OCI-LY1 (cell line): ENCODE measurements around the gene GTSF1L.

Experiments used
- H2AFZ ChIP-seq: fragments of 200-600 bp; sonication (generic), shearing (Covaris generic); 2 replicates; pipeline ENCODE4 v1.6.0; 2014; ENCODE audit warnings: antibody characterized with exemption, mild to moderate bottlenecking, low read length
- H3F3A ChIP-seq: fragments of 200-600 bp; sonication (generic), shearing (Covaris generic); 2 replicates; pipeline ENCODE4 v1.6.0; 2014; ENCODE audit warnings: mild to moderate bottlenecking, antibody characterized with exemption, low read length, moderate library complexity; ENCODE audit not compliant: insufficient read depth
- H3K27ac ChIP-seq: fragments of 200-600 bp; sonication (generic); 2 replicates; pipeline ENCODE4 v1.5.1; 2014; ENCODE audit warnings: low read length, mixed run types, mild to moderate bottlenecking, low read depth; ENCODE audit not compliant: poor library complexity, severe bottlenecking
- H3K27me3 ChIP-seq: fragments of 200-600 bp; sonication (generic); 2 replicates; pipeline ENCODE4 v1.6.0; 2014; ENCODE audit warnings: antibody characterized with exemption, mild to moderate bottlenecking, low read length, moderate library complexity; ENCODE audit not compliant: insufficient read depth
- H3K36me3 ChIP-seq: fragments of 200-600 bp; sonication (generic); 2 replicates; pipeline ENCODE4 v1.6.1; 2014; ENCODE audit warnings: mild to moderate bottlenecking, antibody characterized with exemption, low read length, moderate library complexity, mixed read lengths; ENCODE audit not compliant: insufficient read depth
- H3K4me1 ChIP-seq: fragments of 200-600 bp; sonication (generic); 2 replicates; pipeline ENCODE4 v1.5.1; 2014; ENCODE audit warnings: mild to moderate bottlenecking, low read length, moderate library complexity; ENCODE audit not compliant: insufficient read depth, severe bottlenecking
- H3K4me2 ChIP-seq: fragments of 200-600 bp; sonication (generic), shearing (Covaris generic); 2 replicates; pipeline ENCODE4 v1.6.1; 2014; ENCODE audit warnings: low read length
- H3K4me3 ChIP-seq: fragments of 200-600 bp; sonication (generic); 2 replicates; pipeline ENCODE4 v1.5.1; 2014; ENCODE audit warnings: low read length, low read depth, mild to moderate bottlenecking, mixed read lengths; ENCODE audit not compliant: poor library complexity, severe bottlenecking
- H3K79me2 ChIP-seq: fragments of 200-600 bp; shearing (Covaris generic); 2 replicates; pipeline ENCODE4 v1.6.1; 2016; ENCODE audit warnings: mixed run types, low read length, mixed read lengths; ENCODE audit not compliant: insufficient read depth
- H3K9ac ChIP-seq: fragments of 200-600 bp; sonication (generic), shearing (Covaris generic); 2 replicates; pipeline ENCODE4 v1.6.1; 2014; ENCODE audit warnings: mild to moderate bottlenecking, low read length, mixed read lengths
- H3K9me2 ChIP-seq: fragments of 200-600 bp; sonication (generic), shearing (Covaris generic); 2 replicates; pipeline ENCODE4 v1.6.1; 2014; ENCODE audit warnings: low read depth, mild to moderate bottlenecking, low read length, mixed read lengths
- H3K9me3 ChIP-seq: fragments of 200-600 bp; shearing (Covaris generic); 2 replicates; pipeline ENCODE4 v1.6.1; 2014; ENCODE audit warnings: low read length, mixed read lengths
- H4K20me1 ChIP-seq: fragments of 200-600 bp; sonication (generic), shearing (Covaris generic); 2 replicates; pipeline ENCODE4 v1.6.0; 2016; ENCODE audit warnings: mild to moderate bottlenecking, low read length; ENCODE audit not compliant: insufficient read depth
- EZH2 ChIP-seq: fragments of 200-600 bp; sonication (generic), shearing (Covaris generic); IDR thresholded peaks from 2 replicates; pipeline ENCODE4 v1.8.0; 2017; ENCODE audit warnings: borderline replicate concordance, mixed run types, mild to moderate bottlenecking, antibody characterized with exemption, low read length, moderate library complexity, mixed read lengths
- TF ChIP-seq, protein P1 (sequence below): fragments of 200-600 bp; sonication (generic), shearing (Covaris generic); IDR thresholded peaks from 2 replicates; pipeline ENCODE4 v1.5.1; 2017; ENCODE audit warnings: mild to moderate bottlenecking, antibody characterized with exemption, low read length, moderate library complexity, mixed read lengths

The GTSF1L gene

DNA sequence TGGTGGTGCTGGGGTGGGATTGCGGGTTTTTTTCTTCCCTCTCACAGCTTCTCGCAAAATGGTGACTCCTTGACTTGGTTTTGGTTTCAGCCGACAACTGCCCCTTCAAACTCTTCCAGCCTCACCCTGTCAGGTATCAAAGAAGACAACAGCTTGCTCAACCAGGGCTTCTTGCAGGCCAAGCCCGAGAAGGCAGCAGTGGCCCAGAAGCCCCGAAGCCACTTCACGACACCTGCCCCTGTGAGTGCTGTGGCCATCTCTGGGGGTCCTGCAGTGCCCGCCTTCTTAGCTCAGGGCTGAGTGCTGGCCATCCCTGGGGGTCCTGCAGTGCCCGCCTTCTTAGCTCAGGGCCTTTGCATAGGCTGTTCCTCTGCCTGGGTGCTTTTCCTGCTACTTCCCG, 11.8 kb downstream of the GTSF1L start:
- Histone ChIP-seq H3K9ac (no peak overlapping the region), H3K79me2 (no peaks in the 10 kb centered on the region), H3F3A (no peaks in the 10 kb centered on the region; the same call in 1 of the 2 replicates), H3K9me3 (no peaks in the 10 kb centered on the region), H4K20me1 (no peaks in the 10 kb centered on the region), H3K4me2 (no peak overlapping the region), H3K27ac (no peak overlapping the region), H3K36me3 (peaks cover 87% of the 10 kb centered on the region), H3K9me2 (no peaks in the 10 kb centered on the region), H3K4me3 (no peak overlapping the region), H3K4me1 (peaks cover 27% of the 10 kb centered on the region), H2AFZ (no peak overlapping the region), H3K27me3 (no peaks in the 10 kb centered on the region)
- TF ChIP-seq, protein P1, sequence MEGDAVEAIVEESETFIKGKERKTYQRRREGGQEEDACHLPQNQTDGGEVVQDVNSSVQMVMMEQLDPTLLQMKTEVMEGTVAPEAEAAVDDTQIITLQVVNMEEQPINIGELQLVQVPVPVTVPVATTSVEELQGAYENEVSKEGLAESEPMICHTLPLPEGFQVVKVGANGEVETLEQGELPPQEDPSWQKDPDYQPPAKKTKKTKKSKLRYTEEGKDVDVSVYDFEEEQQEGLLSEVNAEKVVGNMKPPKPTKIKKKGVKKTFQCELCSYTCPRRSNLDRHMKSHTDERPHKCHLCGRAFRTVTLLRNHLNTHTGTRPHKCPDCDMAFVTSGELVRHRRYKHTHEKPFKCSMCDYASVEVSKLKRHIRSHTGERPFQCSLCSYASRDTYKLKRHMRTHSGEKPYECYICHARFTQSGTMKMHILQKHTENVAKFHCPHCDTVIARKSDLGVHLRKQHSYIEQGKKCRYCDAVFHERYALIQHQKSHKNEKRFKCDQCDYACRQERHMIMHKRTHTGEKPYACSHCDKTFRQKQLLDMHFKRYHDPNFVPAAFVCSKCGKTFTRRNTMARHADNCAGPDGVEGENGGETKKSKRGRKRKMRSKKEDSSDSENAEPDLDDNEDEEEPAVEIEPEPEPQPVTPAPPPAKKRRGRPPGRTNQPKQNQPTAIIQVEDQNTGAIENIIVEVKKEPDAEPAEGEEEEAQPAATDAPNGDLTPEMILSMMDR, result no peak
- TF ChIP-seq EZH2, result no peak

DNA sequence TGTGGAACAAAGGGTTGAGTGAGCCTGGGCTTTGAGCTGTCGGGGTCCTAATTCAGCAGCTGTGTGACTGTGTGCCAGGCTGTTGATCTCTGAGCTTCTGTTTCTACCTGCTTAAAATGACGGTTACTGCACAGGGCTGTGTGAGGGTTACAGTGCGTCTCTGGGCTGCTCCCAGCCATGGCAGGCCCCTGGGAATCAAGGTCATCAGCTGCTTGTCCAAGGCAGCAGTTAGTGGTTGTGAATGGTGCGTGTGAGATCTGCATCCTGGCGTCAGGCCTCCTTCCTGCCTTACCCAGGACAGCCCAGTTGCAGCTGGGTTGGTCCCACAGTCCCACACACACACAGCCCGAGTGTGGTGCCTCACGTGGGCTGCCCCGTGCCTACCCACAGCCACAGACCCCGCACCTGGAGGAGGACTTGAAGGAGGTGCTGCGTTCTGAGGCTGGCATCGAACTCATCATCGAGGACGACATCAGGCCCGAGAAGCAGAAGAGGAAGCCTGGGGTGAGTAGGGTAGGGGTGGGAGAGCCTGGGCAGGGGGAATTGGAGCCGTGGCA, 15.6 kb downstream of the GTSF1L start:
- Histone ChIP-seq H3K27ac (peak overlapping the region; percentile 99), H3K4me2 (peak overlapping the region; percentile 59), H3K4me3 (peak overlapping the region; percentile 46), H3K79me2 (no peaks in the 10 kb centered on the region), H3K4me1 (peaks cover 54% of the 10 kb centered on the region), H3K9me2 (no peaks in the 10 kb centered on the region), H3F3A (no peaks in the 10 kb centered on the region; the same call in 1 of the 2 replicates), H3K36me3 (peaks cover 95% of the 10 kb centered on the region), H3K27me3 (no peaks in the 10 kb centered on the region), H3K9me3 (no peaks in the 10 kb centered on the region), H3K9ac (peak overlapping the region; percentile 71), H2AFZ (no peak overlapping the region), H4K20me1 (no peaks in the 10 kb centered on the region)
- TF ChIP-seq EZH2, result no peak
- TF ChIP-seq, protein P1, result no peak

DNA sequence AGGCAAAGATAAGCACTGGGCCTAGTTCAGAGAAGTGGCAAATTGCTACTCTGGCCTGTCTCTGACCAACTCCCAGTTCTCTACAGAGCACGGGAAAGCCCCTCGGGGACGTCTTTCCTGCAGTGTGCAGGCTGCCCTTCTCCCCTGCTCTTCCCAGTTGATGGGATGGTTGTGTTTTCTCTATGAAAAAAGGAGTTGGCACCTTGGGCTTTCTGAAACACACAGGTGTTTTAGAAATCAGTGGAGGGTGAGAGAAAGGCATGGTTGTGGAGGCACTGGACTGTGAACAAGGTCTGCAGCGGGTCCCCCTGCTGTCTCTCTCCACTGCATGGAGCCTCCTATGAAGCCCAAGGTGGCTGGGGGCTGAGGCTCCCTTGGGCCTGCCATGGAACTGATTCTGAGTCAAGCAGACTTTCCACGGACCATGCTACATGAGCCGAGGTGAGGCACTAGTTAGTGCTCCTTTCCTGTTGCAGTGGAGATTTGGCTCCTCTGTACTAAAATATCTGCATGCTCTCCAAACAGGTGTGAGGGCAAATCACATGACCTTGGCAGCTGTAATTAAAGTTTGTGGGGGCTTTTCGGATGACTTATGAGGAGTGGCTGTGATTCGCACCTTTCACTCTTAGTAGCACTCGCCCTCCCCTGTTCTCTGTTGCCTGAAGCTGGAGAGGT, 16.3 kb downstream of the GTSF1L start:
- peak overlapping the region; percentile 59 for H3K4me2 ChIP-seq
- no peak overlapping the region for H2AFZ ChIP-seq
- H3K9me3 ChIP-seq, result no peaks in the 10 kb centered on the region
- no peaks in the 10 kb centered on the region for H3K9me2 ChIP-seq
- H3K27me3 ChIP-seq, result no peaks in the 10 kb centered on the region
- H3K36me3 ChIP-seq, result peaks cover 93% of the 10 kb centered on the region
- H3K27ac ChIP-seq, result peak overlapping the region; percentile 99
- peak overlapping the region; percentile 46 for H3K4me3 ChIP-seq
- no peak for TF ChIP-seq EZH2
- TF ChIP-seq, protein P1, result no peak
- H4K20me1 ChIP-seq, result no peaks in the 10 kb centered on the region
- no peaks in the 10 kb centered on the region; the same call in 1 of the 2 replicates for H3F3A ChIP-seq
- peaks cover 54% of the 10 kb centered on the region for H3K4me1 ChIP-seq
- peak overlapping the region; percentile 71 for H3K9ac ChIP-seq
- no peaks in the 10 kb centered on the region for H3K79me2 ChIP-seq
